ENCODE results near the gene ALDOB. TPM values are rescaled to one million over a fixed set of nuclear protein-coding genes. Genes with fewer than 3 reads are reported as not detected.

Gene ALDOB
- total RNA-seq, 2 donors from 2014 or later: 3.4 to 33.1 TPM

GRCh38 chr9:101437806-101438232 lies 2.2 kb upstream of the ALDOB start:
- H3K36me3 ChIP-seq: no peaks in the 10 kb centered on the region
- no peak for TF ChIP-seq CTCF (IDR thresholded peaks at IDR 0.05)
- intact Hi-C loops (cut with DNase I): no loop called here
- no peak for DNase-seq
- no peaks in the 10 kb centered on the region for H3K27me3 ChIP-seq
- no peaks in the 10 kb centered on the region for H3K9me3 ChIP-seq
- no peak overlapping the region for H3K4me3 ChIP-seq
- no peak overlapping the region for H3K9ac ChIP-seq (ENCODE audit: low read depth in 2 of 2, low read length in 2 of 2)
- H3K4me1 ChIP-seq: no peaks in the 10 kb centered on the region
- no peak overlapping the region for H3K27ac ChIP-seq

- Histone ChIP-seq H3K27me3 (no peaks in the 10 kb centered on the region), H3K4me3 (no peak overlapping the region), H3K4me1 (no peaks in the 10 kb centered on the region), H3K9me3 (no peaks in the 10 kb centered on the region), H3K9ac (ENCODE audit: low read depth in 2 of 2, low read length in 2 of 2) (no peak overlapping the region), H3K27ac (no peak overlapping the region), H3K36me3 (no peaks in the 10 kb centered on the region)
- TF ChIP-seq CTCF (IDR thresholded peaks at IDR 0.05): no peak
- no peak for DNase-seq
- intact Hi-C loops (cut with DNase I): no loop called here
Observed at GRCh38 chr9:101434998-101435397, 576 bp downstream of the ALDOB start.

GRCh38 chr9:101433229-101433628 lies 2.3 kb downstream of the ALDOB start:
- Histone ChIP-seq H3K27me3 (no peaks in the 10 kb centered on the region), H3K4me3 (no peak overlapping the region), H3K4me1 (no peaks in the 10 kb centered on the region), H3K27ac (no peak overlapping the region), H3K9ac (ENCODE audit: low read depth in 2 of 2, low read length in 2 of 2) (no peak overlapping the region), H3K36me3 (no peaks in the 10 kb centered on the region), H3K9me3 (no peaks in the 10 kb centered on the region)
- no peak for DNase-seq
- intact Hi-C loops (cut with DNase I): no loop called here
- no peak for TF ChIP-seq CTCF (IDR thresholded peaks at IDR 0.05)

- intact Hi-C loops (cut with DNase I): no loop called here
- Histone ChIP-seq H3K4me1 (no peaks in the 10 kb centered on the region), H3K9ac (ENCODE audit: low read depth in 2 of 2, low read length in 2 of 2) (no peak overlapping the region), H3K27me3 (no peaks in the 10 kb centered on the region), H3K4me3 (no peak overlapping the region), H3K27ac (no peak overlapping the region), H3K9me3 (no peaks in the 10 kb centered on the region), H3K36me3 (no peaks in the 10 kb centered on the region)
- DNase-seq: no peak
- no peak for TF ChIP-seq CTCF (IDR thresholded peaks at IDR 0.05)
Observed at GRCh38 chr9:101432740-101433139, 2.8 kb downstream of the ALDOB start.

- Histone ChIP-seq H3K9me3 (no peaks in the 10 kb centered on the region), H3K4me3 (no peak overlapping the region), H3K9ac (ENCODE audit: low read depth in 2 of 2, low read length in 2 of 2) (no peak overlapping the region), H3K27me3 (no peaks in the 10 kb centered on the region), H3K27ac (no peak overlapping the region), H3K4me1 (no peaks in the 10 kb centered on the region), H3K36me3 (no peaks in the 10 kb centered on the region)
- intact Hi-C loops (cut with DNase I): no loop called here
- TF ChIP-seq CTCF (IDR thresholded peaks at IDR 0.05): no peak
- no peak for DNase-seq
Observed at GRCh38 chr9:101432171-101432570, 3.4 kb downstream of the ALDOB start.

- no peak for TF ChIP-seq CTCF (IDR thresholded peaks at IDR 0.05)
- DNase-seq: no peak
- no peaks in the 10 kb centered on the region for H3K4me1 ChIP-seq
- no peaks in the 10 kb centered on the region for H3K27me3 ChIP-seq
- intact Hi-C loops (cut with DNase I): no loop called here
- H3K36me3 ChIP-seq: no peaks in the 10 kb centered on the region
- H3K9me3 ChIP-seq: no peaks in the 10 kb centered on the region
- no peak overlapping the region for H3K4me3 ChIP-seq
- H3K27ac ChIP-seq: no peak overlapping the region
- H3K9ac ChIP-seq (ENCODE audit: low read depth in 2 of 2, low read length in 2 of 2): no peak overlapping the region
Observed at GRCh38 chr9:101429736-101430135, 5.8 kb downstream of the ALDOB start.

Data from colonic mucosa (tissue), 4 donors.